HCT116 (cell line): ENCODE data around the gene SIPA1L3. TPM values are rescaled to one million over a fixed set of nuclear protein-coding genes. Genes with fewer than 3 reads are reported as not detected.

ENCODE experiments used
- ATAC-seq: fragments of 200-7000 bp; cut with Tn5 transposase; 2 replicates; pipeline ENCODE4 v1.9.1; 2020; ENCODE audit warnings: mild to moderate bottlenecking, moderate library complexity
- BruUV-seq: library from RNA; stranded (reverse); fragments of 400-500 nt; replicated peaks from 2 replicates; lab custom pipeline; 2021; lab: Mats Ljungman, UMichigan
- CTCF ChIA-PET: fragments of 300-600 bp; sonication (Branson Sonifier 250); formaldehyde crosslinking; loops from one replicate; lab custom pipeline; 2021; ENCODE audit warnings: antibody characterized with exemption; lab: Charles Lee
- POLR2A ChIA-PET: fragments of 300-600, 350-600 bp; sonication (Branson Sonifier 250); formaldehyde crosslinking; loops from one replicate; lab custom pipeline; 2021; ENCODE audit warnings: antibody characterized with exemption; lab: Charles Lee
- RAD21 ChIA-PET, 2 experiments: fragments of 300-600 bp; sonication (Branson Sonifier 250); formaldehyde crosslinking; loops; one replicate each; lab custom pipeline; 2023; ENCODE audit warnings: low total read pairs in 2 of 2; ENCODE audit not compliant: uncharacterized antibody in 2 of 2, unreplicated experiment in 2 of 2, low non-redundant PET in 1 of 2; lab: Charles Lee
- DNase-seq: peaks from one replicate; pipeline ENCODE4 v3.0.0-alpha.2; 2010; ENCODE audit warnings: low read depth, low spot score
- H2AFZ ChIP-seq: fragments of 200-600 bp; shearing (Covaris generic), sonication (generic); 2 replicates; pipeline ENCODE4 v1.6.1; 2017; ENCODE audit warnings: low read depth, mixed run types, mixed read lengths, antibody characterized with exemption, low read length; ENCODE audit not compliant: poor library complexity, severe bottlenecking
- H3K27ac ChIP-seq: 2 replicates; pipeline ENCODE4 v1.5.1; 2012; ENCODE audit warnings: low read depth, low read length
- H3K27me3 ChIP-seq: fragments of 200-600 bp; sonication (generic); 2 replicates; pipeline ENCODE4 v1.6.1; 2016; ENCODE audit warnings: mixed run types, low read length, mixed read lengths; ENCODE audit not compliant: insufficient read depth
- H3K36me3 ChIP-seq, 2 experiments: fragments of 200-500 bp in 1 of 2; fragments of 200-600 bp in 1 of 2; sonication (Bioruptor generic) in 1 of 2; sonication (generic) in 1 of 2; 2 replicates each; pipeline versions ENCODE4 v1.5.1 to v1.6.1; 2014 to 2016; ENCODE audit warnings: low read length in 2 of 2, inconsistent platforms in 1 of 2, mixed read lengths in 1 of 2, mixed run types in 1 of 2; ENCODE audit not compliant: insufficient read depth in 2 of 2, control insufficient read depth in 1 of 2
- H3K4me1 ChIP-seq, 2 experiments: fragments of 200-600 bp in 1 of 2; sonication (generic) in 1 of 2; 2 replicates each; pipeline versions ENCODE4 v1.5.1 to v1.6.1; 2012 to 2017; ENCODE audit warnings: low read length in 2 of 2, inconsistent platforms in 1 of 2, mild to moderate bottlenecking in 1 of 2, mixed read lengths in 1 of 2, mixed run types in 1 of 2, moderate library complexity in 1 of 2; ENCODE audit not compliant: insufficient read depth in 2 of 2, control insufficient read depth in 1 of 2
- H3K4me2 ChIP-seq: fragments of 200-600 bp; sonication (generic); 2 replicates; pipeline ENCODE4 v1.6.1; 2017; ENCODE audit warnings: mixed run types, low read length, mixed read lengths
- H3K4me3 ChIP-seq, 2 experiments: fragments of 200-600 bp in 1 of 2; sonication (generic) in 1 of 2; replicated peaks in 1 of 2; 2 replicates each; pipeline ENCODE4 v1.5.1; 2011 to 2016; ENCODE audit warnings: low read length in 2 of 2, control low read depth in 1 of 2, low read depth in 1 of 2, mild to moderate bottlenecking in 1 of 2, mixed read lengths in 1 of 2, mixed run types in 1 of 2
- H3K79me2 ChIP-seq: fragments of 200-600 bp; sonication (generic); 2 replicates; pipeline ENCODE4 v1.6.1; 2017; ENCODE audit warnings: mild to moderate bottlenecking, mixed run types, low read length, moderate library complexity, mixed read lengths; ENCODE audit not compliant: insufficient read depth
- H3K9ac ChIP-seq: fragments of 200-600 bp; sonication (generic); 2 replicates; pipeline ENCODE4 v1.6.1; 2016; ENCODE audit warnings: low read length, mixed read lengths
- H3K9me2 ChIP-seq: fragments of 200-600 bp; sonication (generic), shearing (Covaris generic); 2 replicates; pipeline ENCODE4 v1.6.1; 2017; ENCODE audit warnings: mixed run types, mild to moderate bottlenecking, moderate library complexity; ENCODE audit not compliant: insufficient read depth
- H3K9me3 ChIP-seq, 2 experiments: fragments of 200-500 bp in 1 of 2; fragments of 200-600 bp in 1 of 2; sonication (Bioruptor generic) in 1 of 2; sonication (generic) in 1 of 2; 2 replicates each; pipeline ENCODE4 v1.6.1; 2014 to 2017; ENCODE audit warnings: low read length in 2 of 2, mixed read lengths in 2 of 2, inconsistent platforms in 1 of 2, low read depth in 1 of 2, mild to moderate bottlenecking in 1 of 2, mixed run types in 1 of 2, moderate library complexity in 1 of 2; ENCODE audit not compliant: control insufficient read depth in 1 of 2, insufficient read depth in 1 of 2
- H4K20me1 ChIP-seq: fragments of 200-600 bp; sonication (generic), shearing (Covaris generic); 2 replicates; pipeline ENCODE4 v1.6.1; 2017; ENCODE audit warnings: mixed run types, mild to moderate bottlenecking, moderate library complexity; ENCODE audit not compliant: insufficient read depth
- CBX3 ChIP-seq: IDR thresholded peaks from 2 replicates; pipeline ENCODE4 v1.6.1; 2012; ENCODE audit warnings: low read depth
- CEBPB ChIP-seq: IDR thresholded peaks from 2 replicates; pipeline ENCODE4 v1.6.1; 2012; ENCODE audit warnings: low read depth
- EGR1 ChIP-seq: IDR thresholded peaks from 2 replicates; pipeline ENCODE4 v1.6.1; 2012; ENCODE audit warnings: low read depth
- EZH2 ChIP-seq: fragments of 200-600 bp; sonication (generic); IDR thresholded peaks from 2 replicates; pipeline ENCODE4 v1.6.1; 2017; ENCODE audit warnings: antibody characterized with exemption, mixed run types
- FOSL1 ChIP-seq: IDR thresholded peaks from 2 replicates; pipeline ENCODE4 v1.6.1; 2012; ENCODE audit warnings: low read depth
- RAD21 ChIP-seq: IDR thresholded peaks from 2 replicates; pipeline ENCODE4 v1.6.1; 2012; ENCODE audit warnings: low read depth, mild to moderate bottlenecking
- SP1 ChIP-seq: IDR thresholded peaks from 2 replicates; pipeline ENCODE4 v1.6.1; 2012; ENCODE audit warnings: low read depth
- TCF7L2 ChIP-seq: IDR thresholded peaks from 2 replicates; pipeline ENCODE4 v1.7.0; 2011; ENCODE audit warnings: borderline replicate concordance, inconsistent platforms; ENCODE audit not compliant: insufficient read depth, insufficient read length; ENCODE audit errors: extremely low read depth
- intact Hi-C: fragments of 100-400 bp; cut with micrococcal nuclease; formaldehyde crosslinking; loops from 2 replicates; pipeline ENCODE4 v1.10.0; 2022
- total RNA-seq: library from RNA; stranded (reverse); gene quantifications from one replicate; pipeline ENCODE4 v1.2.1, GENCODE V29; 2021; ENCODE audit not compliant: unreplicated experiment
- TF ChIP-seq, protein P1 (sequence below), 3 experiments: fragments of 200-600 bp in 1 of 3; sonication (generic) in 1 of 3; IDR thresholded peaks in 2 of 3; conservative IDR thresholded peaks in 1 of 3; 2 replicates each; pipeline ENCODE4 v1.5.1; 2012 to 2017; ENCODE audit warnings: low read depth in 2 of 3, low read length in 2 of 3, antibody characterized with exemption in 1 of 3, borderline replicate concordance in 1 of 3, control low read depth in 1 of 3, mild to moderate bottlenecking in 1 of 3, mixed read lengths in 1 of 3, mixed run types in 1 of 3, moderate library complexity in 1 of 3; ENCODE audit not compliant: insufficient read depth in 1 of 3
- TF ChIP-seq, protein P2 (sequence below): IDR thresholded peaks from 2 replicates; pipeline ENCODE4 v1.6.1; 2011; ENCODE audit warnings: mild to moderate bottlenecking, low read length, moderate library complexity; ENCODE audit not compliant: insufficient replicate concordance; ENCODE audit errors: extremely low read depth
- TF ChIP-seq, protein P3 (sequence below): IDR thresholded peaks from 2 replicates; pipeline ENCODE4 v1.6.1; 2012
- TF ChIP-seq, protein P4 (sequence below): IDR thresholded peaks from 2 replicates; pipeline ENCODE4 v1.6.1; 2012

Gene SIPA1L3
- total RNA-seq, 1 experiment from 2014 or later, result 41.8 TPM

DNA sequence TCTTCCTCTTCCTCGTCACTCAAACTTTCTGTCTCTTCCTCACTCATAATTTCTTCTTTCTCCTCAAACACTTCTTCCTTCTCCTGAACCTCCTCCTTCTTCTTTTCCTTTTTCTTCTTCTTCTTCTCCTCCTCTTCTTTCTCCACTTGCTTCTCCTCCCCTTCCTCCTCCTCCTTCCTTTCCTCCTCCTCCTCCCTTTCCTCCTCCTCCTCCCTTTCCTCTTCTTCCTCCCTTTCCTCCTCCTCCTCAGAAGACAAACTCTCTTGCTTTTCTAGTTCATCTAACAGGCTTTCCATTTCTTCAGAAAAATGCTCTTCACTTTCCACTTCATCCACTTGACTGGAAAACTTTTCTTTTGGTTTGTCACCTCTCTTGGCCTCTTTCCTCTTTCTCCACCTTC lies 20.4 kb upstream of the SIPA1L3 start:
- no peaks in the 10 kb centered on the region for H3K4me1 ChIP-seq
- H3K4me2 ChIP-seq, result no peak overlapping the region
- no peaks in the 10 kb centered on the region for H3K79me2 ChIP-seq
- H3K9me3 ChIP-seq, result peaks cover 0 to 3% of the 10 kb centered on the region in 2 experiments; a peak in 2 of 4 replicates
- CTCF ChIA-PET, result no interaction called here
- POLR2A ChIA-PET, result no interaction called here
- ATAC-seq (no peak), DNase-seq (no peak)
- RAD21 ChIA-PET, result no interaction called here
- no peaks in the 10 kb centered on the region for H3K36me3 ChIP-seq
- H4K20me1 ChIP-seq, result no peaks in the 10 kb centered on the region
- TF ChIP-seq EZH2 (no peak), FOSL1 (no peak), SP1 (no peak), CEBPB (no peak), RAD21 (no peak), EGR1 (no peak), TCF7L2 (no peak), CBX3 (no peak)
- TF ChIP-seq, protein P1, sequence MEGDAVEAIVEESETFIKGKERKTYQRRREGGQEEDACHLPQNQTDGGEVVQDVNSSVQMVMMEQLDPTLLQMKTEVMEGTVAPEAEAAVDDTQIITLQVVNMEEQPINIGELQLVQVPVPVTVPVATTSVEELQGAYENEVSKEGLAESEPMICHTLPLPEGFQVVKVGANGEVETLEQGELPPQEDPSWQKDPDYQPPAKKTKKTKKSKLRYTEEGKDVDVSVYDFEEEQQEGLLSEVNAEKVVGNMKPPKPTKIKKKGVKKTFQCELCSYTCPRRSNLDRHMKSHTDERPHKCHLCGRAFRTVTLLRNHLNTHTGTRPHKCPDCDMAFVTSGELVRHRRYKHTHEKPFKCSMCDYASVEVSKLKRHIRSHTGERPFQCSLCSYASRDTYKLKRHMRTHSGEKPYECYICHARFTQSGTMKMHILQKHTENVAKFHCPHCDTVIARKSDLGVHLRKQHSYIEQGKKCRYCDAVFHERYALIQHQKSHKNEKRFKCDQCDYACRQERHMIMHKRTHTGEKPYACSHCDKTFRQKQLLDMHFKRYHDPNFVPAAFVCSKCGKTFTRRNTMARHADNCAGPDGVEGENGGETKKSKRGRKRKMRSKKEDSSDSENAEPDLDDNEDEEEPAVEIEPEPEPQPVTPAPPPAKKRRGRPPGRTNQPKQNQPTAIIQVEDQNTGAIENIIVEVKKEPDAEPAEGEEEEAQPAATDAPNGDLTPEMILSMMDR (IDR thresholded peaks at IDR 0.05 in 2 of 3, conservative IDR thresholded peaks at IDR 0.05 in 1 of 3; ENCODE audit: borderline replicate concordance in 1 of 3, insufficient read depth in 1 of 3, low read depth in 2 of 3, low read length in 2 of 3), result no peak
- TF ChIP-seq, protein P2, sequence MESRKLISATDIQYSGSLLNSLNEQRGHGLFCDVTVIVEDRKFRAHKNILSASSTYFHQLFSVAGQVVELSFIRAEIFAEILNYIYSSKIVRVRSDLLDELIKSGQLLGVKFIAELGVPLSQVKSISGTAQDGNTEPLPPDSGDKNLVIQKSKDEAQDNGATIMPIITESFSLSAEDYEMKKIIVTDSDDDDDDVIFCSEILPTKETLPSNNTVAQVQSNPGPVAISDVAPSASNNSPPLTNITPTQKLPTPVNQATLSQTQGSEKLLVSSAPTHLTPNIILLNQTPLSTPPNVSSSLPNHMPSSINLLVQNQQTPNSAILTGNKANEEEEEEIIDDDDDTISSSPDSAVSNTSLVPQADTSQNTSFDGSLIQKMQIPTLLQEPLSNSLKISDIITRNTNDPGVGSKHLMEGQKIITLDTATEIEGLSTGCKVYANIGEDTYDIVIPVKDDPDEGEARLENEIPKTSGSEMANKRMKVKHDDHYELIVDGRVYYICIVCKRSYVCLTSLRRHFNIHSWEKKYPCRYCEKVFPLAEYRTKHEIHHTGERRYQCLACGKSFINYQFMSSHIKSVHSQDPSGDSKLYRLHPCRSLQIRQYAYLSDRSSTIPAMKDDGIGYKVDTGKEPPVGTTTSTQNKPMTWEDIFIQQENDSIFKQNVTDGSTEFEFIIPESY, result no peak
- TF ChIP-seq, protein P3, sequence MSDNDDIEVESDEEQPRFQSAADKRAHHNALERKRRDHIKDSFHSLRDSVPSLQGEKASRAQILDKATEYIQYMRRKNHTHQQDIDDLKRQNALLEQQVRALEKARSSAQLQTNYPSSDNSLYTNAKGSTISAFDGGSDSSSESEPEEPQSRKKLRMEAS, result no peak
- TF ChIP-seq, protein P4, sequence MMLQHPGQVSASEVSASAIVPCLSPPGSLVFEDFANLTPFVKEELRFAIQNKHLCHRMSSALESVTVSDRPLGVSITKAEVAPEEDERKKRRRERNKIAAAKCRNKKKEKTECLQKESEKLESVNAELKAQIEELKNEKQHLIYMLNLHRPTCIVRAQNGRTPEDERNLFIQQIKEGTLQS, result no peak
- no peak overlapping the region for H3K4me3 ChIP-seq
- H3K27me3 ChIP-seq, result peaks cover 16% of the 10 kb centered on the region; the same call in 1 of the 2 replicates
- H2AFZ ChIP-seq, result no peak overlapping the region
- no peaks in the 10 kb centered on the region for H3K9me2 ChIP-seq
- H3K9ac ChIP-seq, result no peak overlapping the region
- no TSS peak for BruUV-seq
- intact Hi-C loops, result no loop called here
- no peak overlapping the region for H3K27ac ChIP-seq
